DND-41 (cell line): ENCODE data around the gene CD81.

ENCODE experiments used
- EZH2 ChIP-seq: IDR thresholded peaks from 3 replicates; pipeline ENCODE4 v1.6.1; 2012; ENCODE audit warnings: borderline replicate concordance, low read depth, mild to moderate bottlenecking, moderate library complexity, low read length, inconsistent platforms; ENCODE audit not compliant: severe bottlenecking
- TF ChIP-seq, protein P1 (sequence below): IDR thresholded peaks from 2 replicates; pipeline ENCODE4 v1.5.1; 2012; ENCODE audit warnings: borderline replicate concordance, low read length, moderate library complexity, mild to moderate bottlenecking; ENCODE audit not compliant: poor library complexity, severe bottlenecking; ENCODE audit errors: extremely low read depth

DNA sequence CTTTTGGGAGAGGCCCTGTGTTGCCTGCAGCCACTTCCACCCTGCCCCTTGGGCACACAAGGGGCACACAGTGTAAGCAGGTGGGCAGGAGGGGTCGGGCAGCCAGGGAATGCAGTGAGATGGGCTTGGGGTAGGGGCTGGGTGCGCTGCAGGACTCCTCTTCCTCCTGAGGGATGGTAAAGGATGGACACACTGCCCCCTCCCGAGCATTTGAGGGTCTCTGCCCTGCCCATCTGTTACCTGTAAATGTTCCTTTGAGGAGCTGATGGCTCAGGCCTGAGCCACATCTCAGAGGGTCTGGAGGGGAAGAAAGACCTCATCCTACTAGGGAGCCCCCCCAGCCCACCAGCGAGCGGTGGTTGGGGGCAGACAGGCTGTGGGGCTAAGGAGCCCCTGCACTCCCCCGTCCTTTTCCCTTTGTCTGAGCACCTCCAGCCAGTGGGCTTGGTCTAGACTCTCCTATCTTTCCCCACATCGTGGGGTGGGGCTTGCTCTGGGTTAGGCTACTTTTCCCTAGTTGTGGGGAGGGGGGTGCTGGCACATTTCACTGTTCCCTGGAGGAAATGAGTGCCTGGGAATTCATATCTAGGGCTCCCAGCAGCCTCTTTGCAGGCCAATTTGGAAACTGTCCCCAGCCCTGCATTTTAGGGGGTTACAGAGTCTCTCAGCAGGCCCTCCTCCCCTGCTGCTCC is 21.7 kb downstream of the CD81 start:
- TF ChIP-seq, protein P1, sequence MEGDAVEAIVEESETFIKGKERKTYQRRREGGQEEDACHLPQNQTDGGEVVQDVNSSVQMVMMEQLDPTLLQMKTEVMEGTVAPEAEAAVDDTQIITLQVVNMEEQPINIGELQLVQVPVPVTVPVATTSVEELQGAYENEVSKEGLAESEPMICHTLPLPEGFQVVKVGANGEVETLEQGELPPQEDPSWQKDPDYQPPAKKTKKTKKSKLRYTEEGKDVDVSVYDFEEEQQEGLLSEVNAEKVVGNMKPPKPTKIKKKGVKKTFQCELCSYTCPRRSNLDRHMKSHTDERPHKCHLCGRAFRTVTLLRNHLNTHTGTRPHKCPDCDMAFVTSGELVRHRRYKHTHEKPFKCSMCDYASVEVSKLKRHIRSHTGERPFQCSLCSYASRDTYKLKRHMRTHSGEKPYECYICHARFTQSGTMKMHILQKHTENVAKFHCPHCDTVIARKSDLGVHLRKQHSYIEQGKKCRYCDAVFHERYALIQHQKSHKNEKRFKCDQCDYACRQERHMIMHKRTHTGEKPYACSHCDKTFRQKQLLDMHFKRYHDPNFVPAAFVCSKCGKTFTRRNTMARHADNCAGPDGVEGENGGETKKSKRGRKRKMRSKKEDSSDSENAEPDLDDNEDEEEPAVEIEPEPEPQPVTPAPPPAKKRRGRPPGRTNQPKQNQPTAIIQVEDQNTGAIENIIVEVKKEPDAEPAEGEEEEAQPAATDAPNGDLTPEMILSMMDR: no peak
- no peak for TF ChIP-seq EZH2
